T-helper 17 cell (primary cell): ENCODE measurements around the gene SIN3B. TPM values are rescaled to one million over a fixed set of nuclear protein-coding genes. Genes with fewer than 3 reads are reported as not detected.

ENCODE experiments used
- ATAC-seq: fragments of 150-1000 bp; cut with Tn5 transposase; 2 replicates; pipeline ENCODE4 v1.10.0; 2021; ENCODE audit warnings: mild to moderate bottlenecking, moderate library complexity
- DNase-seq, 3 donors: peaks; one replicate each; pipeline versions ENCODE4 v3.0.0 to v3.0.0-alpha.2; 2020 to 2021
- H3K9me3 ChIP-seq: one replicate; pipeline ENCODE4 v1.7.0; 2013; ENCODE audit warnings: low read length, mild to moderate bottlenecking; ENCODE audit not compliant: control insufficient read depth, poor library complexity, severe bottlenecking
- H3K27ac Mint-ChIP-seq: one replicate; pipeline ENCODE4 v1.8.0; 2022; ENCODE audit warnings: mild to moderate bottlenecking, moderate library complexity, mixed read lengths
- H3K27me3 Mint-ChIP-seq: one replicate; pipeline ENCODE4 v1.8.0; 2022; ENCODE audit warnings: mixed read lengths
- H3K36me3 Mint-ChIP-seq: one replicate; pipeline ENCODE4 v1.8.0; 2022; ENCODE audit warnings: low read depth, mixed read lengths
- H3K4me1 Mint-ChIP-seq: one replicate; pipeline ENCODE4 v1.8.0; 2022; ENCODE audit warnings: mild to moderate bottlenecking, mixed read lengths
- H3K4me3 Mint-ChIP-seq: one replicate; pipeline ENCODE4 v1.8.0; 2022; ENCODE audit warnings: mild to moderate bottlenecking, moderate library complexity, mixed read lengths
- total RNA-seq, 4 donors: library from RNA in 2 of 4; stranded (reverse) in 2 of 4; gene quantifications; one replicate each; pipeline ENCODE4 v1.2.3 and lab custom pipeline; 2022 to 2026

Gene SIN3B
- total RNA-seq, 2 donors from 2014 or later: 61.1 to 69.4 TPM

GRCh38 chr19:16890461-16891184 lies 61.4 kb downstream of the SIN3B start:
- no peaks in the 10 kb centered on the region for H3K9me3 ChIP-seq
- no peak overlapping the region for H3K27ac Mint-ChIP-seq
- H3K27me3 Mint-ChIP-seq: no peaks in the 10 kb centered on the region
- ATAC-seq: no peak
- peaks cover 11% of the 10 kb centered on the region for H3K4me1 Mint-ChIP-seq
- no peak for DNase-seq
- no peaks in the 10 kb centered on the region for H3K36me3 Mint-ChIP-seq
- H3K4me3 Mint-ChIP-seq: no peak overlapping the region

DNA sequence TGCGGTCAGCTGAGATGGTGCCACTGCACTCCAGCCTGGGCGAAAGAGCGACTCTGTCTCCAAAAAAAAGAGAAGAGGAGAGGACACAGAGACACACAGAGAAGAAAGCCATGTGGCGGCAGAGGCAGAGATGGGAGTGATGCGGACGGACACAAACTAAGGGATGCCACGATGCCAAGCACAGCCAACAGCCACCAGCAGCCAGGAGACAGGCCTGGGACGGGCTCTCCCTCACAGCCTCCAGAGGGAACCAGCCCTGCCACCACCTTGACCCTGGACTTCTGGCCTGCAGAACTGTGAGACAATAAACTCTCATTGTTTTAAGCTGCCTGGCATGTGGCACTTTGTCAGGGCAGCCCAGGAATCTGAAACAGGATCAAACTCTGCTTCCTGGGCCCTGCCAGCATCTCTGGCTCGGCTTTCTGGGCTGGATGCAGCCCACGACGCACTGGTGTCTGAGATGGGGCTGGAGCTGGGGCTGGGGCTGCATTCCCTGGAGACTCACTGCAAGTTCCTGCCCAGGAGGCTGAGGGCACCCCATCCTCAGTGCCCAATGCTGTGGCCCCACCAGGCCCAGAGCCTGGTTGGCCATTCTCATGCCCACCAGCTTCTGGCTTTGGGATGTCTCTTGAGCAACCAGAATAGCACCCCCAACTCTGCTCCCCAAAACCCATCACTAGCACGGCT lies 62.6 kb downstream of the SIN3B start:
- no peaks in the 10 kb centered on the region for H3K27me3 Mint-ChIP-seq
- DNase-seq (no peak), ATAC-seq (no peak)
- H3K27ac Mint-ChIP-seq: no peak overlapping the region
- peaks cover 11% of the 10 kb centered on the region for H3K4me1 Mint-ChIP-seq
- H3K36me3 Mint-ChIP-seq: no peaks in the 10 kb centered on the region
- H3K4me3 Mint-ChIP-seq: no peak overlapping the region
- no peaks in the 10 kb centered on the region for H3K9me3 ChIP-seq

GRCh38 chr19:16892436-16892835 lies 63.2 kb downstream of the SIN3B start:
- no peak overlapping the region for H3K4me3 Mint-ChIP-seq
- no peaks in the 10 kb centered on the region for H3K9me3 ChIP-seq
- no peak for DNase-seq
- no peak overlapping the region for H3K27ac Mint-ChIP-seq
- no peak for ATAC-seq
- peaks cover 11% of the 10 kb centered on the region for H3K4me1 Mint-ChIP-seq
- no peaks in the 10 kb centered on the region for H3K27me3 Mint-ChIP-seq
- H3K36me3 Mint-ChIP-seq: no peaks in the 10 kb centered on the region

DNA sequence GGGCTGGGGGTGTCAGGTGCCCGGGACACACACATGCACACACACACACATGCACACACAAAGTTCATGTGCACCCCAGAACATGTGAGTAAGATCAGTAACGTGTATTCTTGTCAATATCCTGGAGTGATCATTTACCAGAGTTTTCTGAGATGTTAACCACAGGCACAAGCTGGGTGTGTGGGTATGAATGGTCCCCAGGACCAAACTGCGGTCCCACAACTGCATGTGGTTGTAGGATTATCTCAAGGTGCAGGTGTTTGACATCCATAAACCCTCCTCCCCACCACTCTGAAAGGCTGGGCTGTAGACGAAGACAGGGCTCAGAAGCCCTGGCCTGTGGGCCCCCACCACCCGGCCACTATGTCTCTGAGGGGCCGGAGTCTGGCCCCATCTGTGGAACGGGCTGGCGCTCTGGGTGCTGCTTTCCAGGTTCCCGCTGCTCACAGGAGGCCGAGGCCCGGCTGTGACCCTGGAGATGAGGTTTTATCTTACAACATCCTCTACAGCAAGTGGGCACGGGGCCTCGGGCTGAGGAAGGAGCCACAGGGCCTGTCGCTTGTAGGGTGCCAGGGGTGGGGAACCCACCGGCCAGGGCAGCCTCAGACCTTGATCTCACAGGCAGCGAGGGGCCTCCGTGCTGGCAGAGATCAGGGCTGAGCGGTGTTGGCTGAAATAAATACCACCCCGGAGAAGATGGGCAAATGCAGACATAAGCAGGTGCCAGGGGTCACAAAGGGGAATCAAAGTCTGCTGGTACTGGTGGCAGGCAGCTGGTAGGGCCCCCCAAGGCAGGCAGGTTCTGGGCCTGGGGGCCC lies 63.9 kb downstream of the SIN3B start:
- no peak for DNase-seq
- no peaks in the 10 kb centered on the region for H3K36me3 Mint-ChIP-seq
- H3K4me3 Mint-ChIP-seq: no peak overlapping the region
- no peak for ATAC-seq
- H3K9me3 ChIP-seq: no peaks in the 10 kb centered on the region
- H3K27me3 Mint-ChIP-seq: no peaks in the 10 kb centered on the region
- peaks cover 11% of the 10 kb centered on the region for H3K4me1 Mint-ChIP-seq
- H3K27ac Mint-ChIP-seq: no peak overlapping the region

GRCh38 chr19:16893686-16893989 lies 64.4 kb downstream of the SIN3B start:
- Mint-ChIP-seq H3K27ac (no peak overlapping the region), H3K36me3 (no peaks in the 10 kb centered on the region), H3K4me1 (peaks cover 15% of the 10 kb centered on the region), H3K4me3 (no peak overlapping the region), H3K27me3 (no peaks in the 10 kb centered on the region)
- DNase-seq (no peak), ATAC-seq (no peak)
- H3K9me3 ChIP-seq: no peaks in the 10 kb centered on the region

DNA sequence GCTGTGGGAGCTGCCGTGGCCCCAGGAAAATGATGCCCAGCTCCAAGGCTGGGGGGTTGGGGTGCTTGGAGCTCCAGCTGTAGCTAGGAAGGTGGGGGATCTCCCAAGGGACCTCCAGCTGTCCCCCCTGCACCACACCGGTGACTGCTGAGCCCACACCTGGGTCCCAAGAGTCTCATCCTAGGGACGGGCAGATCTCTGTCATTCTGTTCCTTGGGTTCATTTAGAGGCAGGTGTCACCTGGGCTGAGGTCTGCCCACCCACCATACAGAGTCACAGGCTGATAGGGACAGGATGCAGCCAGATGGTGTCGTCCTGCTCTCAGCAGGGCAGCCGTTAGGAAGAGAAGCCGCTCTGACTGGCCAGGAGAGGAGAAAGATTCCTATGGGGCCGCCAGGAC lies 64.9 kb downstream of the SIN3B start:
- ATAC-seq: no peak
- Mint-ChIP-seq H3K27ac (no peak overlapping the region), H3K4me1 (peaks cover 18% of the 10 kb centered on the region), H3K4me3 (no peak overlapping the region), H3K36me3 (no peaks in the 10 kb centered on the region), H3K27me3 (no peaks in the 10 kb centered on the region)
- no peak for DNase-seq
- no peaks in the 10 kb centered on the region for H3K9me3 ChIP-seq

DNA sequence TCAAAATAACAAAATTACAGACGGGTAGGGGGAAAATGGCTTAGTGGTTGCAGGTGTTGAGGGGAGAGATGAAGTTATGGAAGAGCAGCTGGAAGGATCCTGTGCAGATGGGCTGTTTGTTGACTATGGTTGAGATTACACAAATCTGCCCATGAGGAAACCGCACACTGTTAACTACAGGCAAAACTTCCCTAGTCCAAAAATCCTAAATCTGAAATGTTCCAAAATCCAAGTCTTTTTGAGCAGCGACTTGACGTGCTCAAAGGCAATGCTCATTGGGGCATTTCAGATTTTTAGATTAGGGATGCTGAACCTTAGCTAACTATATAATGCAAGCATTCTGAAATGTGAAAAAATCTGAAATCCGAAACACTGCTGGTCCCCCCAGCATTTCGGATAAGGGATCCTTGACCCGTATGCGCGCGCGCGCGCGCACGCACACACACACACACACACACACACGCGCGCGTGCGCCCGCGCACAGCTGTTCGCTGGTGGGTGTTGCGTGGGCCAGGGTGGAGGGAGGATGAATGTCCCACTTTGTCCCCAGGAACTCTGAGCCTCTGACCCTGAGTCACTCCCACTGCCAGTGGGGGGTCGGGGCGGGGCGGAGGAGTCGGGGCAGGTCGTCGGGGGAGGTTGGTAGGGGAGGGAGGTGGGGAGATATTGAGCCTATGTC lies 66.4 kb downstream of the SIN3B start:
- DNase-seq (no peak), ATAC-seq (no peak)
- Mint-ChIP-seq H3K27ac (peak overlapping the region; percentile 0), H3K4me1 (peaks cover 28% of the 10 kb centered on the region), H3K36me3 (no peaks in the 10 kb centered on the region), H3K4me3 (peak overlapping the region; percentile 68), H3K27me3 (no peaks in the 10 kb centered on the region)
- no peaks in the 10 kb centered on the region for H3K9me3 ChIP-seq

GRCh38 chr19:16896146-16897028 lies 67.2 kb downstream of the SIN3B start:
- no peak for DNase-seq
- no peak overlapping the region for H3K27ac Mint-ChIP-seq
- no peaks in the 10 kb centered on the region for H3K36me3 Mint-ChIP-seq
- peak; percentile 10 for ATAC-seq
- H3K4me1 Mint-ChIP-seq: peaks cover 28% of the 10 kb centered on the region
- H3K27me3 Mint-ChIP-seq: no peaks in the 10 kb centered on the region
- H3K9me3 ChIP-seq: no peaks in the 10 kb centered on the region
- peak overlapping the region; percentile 86 for H3K4me3 Mint-ChIP-seq

GRCh38 chr19:16897029-16897855 lies 68.0 kb downstream of the SIN3B start:
- no peaks in the 10 kb centered on the region for H3K9me3 ChIP-seq
- H3K36me3 Mint-ChIP-seq: no peaks in the 10 kb centered on the region
- no peak overlapping the region for H3K27ac Mint-ChIP-seq
- peaks cover 30% of the 10 kb centered on the region for H3K4me1 Mint-ChIP-seq
- H3K4me3 Mint-ChIP-seq: peak overlapping the region; percentile 86
- H3K27me3 Mint-ChIP-seq: no peaks in the 10 kb centered on the region
- DNase-seq (peak; percentile 38 to 49 (median 47)), ATAC-seq (peak; percentile 73)

DNA sequence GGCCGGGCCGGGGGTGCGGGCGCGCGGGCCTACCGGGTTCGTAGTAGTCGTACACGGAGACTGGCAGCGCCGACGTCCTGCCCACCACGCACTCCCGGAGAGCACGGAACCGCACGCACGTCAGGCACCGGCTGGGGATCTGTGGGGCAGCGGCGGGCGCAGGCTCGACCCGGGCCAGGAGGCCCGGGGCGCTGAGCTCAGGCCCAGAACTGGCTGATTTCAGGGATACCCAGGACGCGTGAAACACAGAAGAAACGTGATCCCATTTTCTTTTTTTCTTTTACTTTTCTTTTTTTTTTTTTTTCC lies 68.6 kb downstream of the SIN3B start:
- Mint-ChIP-seq H3K4me3 (peak overlapping the region; percentile 75), H3K36me3 (no peaks in the 10 kb centered on the region), H3K27me3 (no peaks in the 10 kb centered on the region), H3K27ac (no peak overlapping the region), H3K4me1 (peaks cover 30% of the 10 kb centered on the region)
- DNase-seq (peak in 1 of 3 donors; percentile 22), ATAC-seq (peak; percentile 29)
- H3K9me3 ChIP-seq: no peaks in the 10 kb centered on the region

GRCh38 chr19:16898361-16899015 lies 69.3 kb downstream of the SIN3B start:
- peak overlapping the region; percentile 34 for H3K27ac Mint-ChIP-seq
- H3K4me3 Mint-ChIP-seq: peak overlapping the region; percentile 75
- ATAC-seq: no peak
- peaks cover 27% of the 10 kb centered on the region for H3K4me1 Mint-ChIP-seq
- no peaks in the 10 kb centered on the region for H3K27me3 Mint-ChIP-seq
- no peaks in the 10 kb centered on the region for H3K9me3 ChIP-seq
- H3K36me3 Mint-ChIP-seq: no peaks in the 10 kb centered on the region
- no peak for DNase-seq
